IMR-90 (cell line): ENCODE data around the gene EFNA5. TPM values are rescaled to one million over a fixed set of nuclear protein-coding genes. Genes with fewer than 3 reads are reported as not detected.
A peak's percentile ranks its signal among the peaks of the same experiment; 100 is the strongest.

ENCODE experiments used
- ATAC-seq: fragments of 200-7000 bp; cut with Tn5 transposase; 2 replicates; pipeline ENCODE4 v1.9.1; 2020; ENCODE audit warnings: low read depth, mild to moderate bottlenecking, moderate library complexity
- BruUV-seq: library from RNA; stranded (reverse); fragments of 400-500 nt; replicated peaks from 2 replicates; lab custom pipeline; 2021; lab: Mats Ljungman, UMichigan
- CTCF ChIA-PET: fragments of 300-600 bp; formaldehyde crosslinking; extraction: SDS; loops from one replicate; lab custom pipeline; 2021; ENCODE audit warnings: antibody characterized with exemption; lab: Yijun Ruan, JAX
- POLR2A ChIA-PET: fragments of 300-600 bp; sonication (Branson Sonifier 250); formaldehyde crosslinking; loops from one replicate; lab custom pipeline; 2022; ENCODE audit warnings: antibody characterized with exemption; ENCODE audit not compliant: unreplicated experiment; lab: Charles Lee
- DNase-seq: peaks from one replicate; pipeline ENCODE4 v3.0.0; 2013
- H2AFZ ChIP-seq: replicated peaks from 2 replicates; pipeline ENCODE3; 2013; ENCODE audit warnings: low read length, mild to moderate bottlenecking; ENCODE audit not compliant: poor library complexity
- H2AK5ac ChIP-seq: 2 replicates; pipeline ENCODE4 v1.6.1; 2013; ENCODE audit warnings: low read depth, low read length, inconsistent platforms
- H2AK9ac ChIP-seq: replicated peaks from 2 replicates; pipeline ENCODE3; 2013; ENCODE audit warnings: mild to moderate bottlenecking, low read depth, low read length, moderate library complexity; ENCODE audit not compliant: poor library complexity
- H2BK120ac ChIP-seq: 2 replicates; pipeline ENCODE4 v1.6.1; 2013; ENCODE audit warnings: low read depth, low read length, inconsistent platforms
- H2BK15ac ChIP-seq: 3 replicates; pipeline ENCODE4 v1.6.1; 2013; ENCODE audit warnings: low read depth, low read length, inconsistent platforms
- H2BK20ac ChIP-seq: 2 replicates; pipeline ENCODE4 v1.6.1; 2013; ENCODE audit warnings: low read depth, mild to moderate bottlenecking, inconsistent platforms, low read length, moderate library complexity
- H2BK5ac ChIP-seq: 2 replicates; pipeline ENCODE4 v1.6.1; 2013; ENCODE audit warnings: mild to moderate bottlenecking, low read depth, low read length, inconsistent platforms; ENCODE audit not compliant: poor library complexity, severe bottlenecking
- H3K14ac ChIP-seq: replicated peaks from 2 replicates; pipeline ENCODE4 v1.6.1; 2013; ENCODE audit warnings: low read depth, low read length, inconsistent platforms
- H3K18ac ChIP-seq: 2 replicates; pipeline ENCODE4 v1.6.1; 2013; ENCODE audit warnings: low read depth, low read length, control low read depth
- H3K23ac ChIP-seq: 2 replicates; pipeline ENCODE4 v1.6.1; 2013; ENCODE audit warnings: low read depth, low read length, inconsistent platforms
- H3K27ac ChIP-seq: 2 replicates; pipeline ENCODE4 v1.5.1; 2013; ENCODE audit warnings: mild to moderate bottlenecking, control low read depth, low read length; ENCODE audit not compliant: insufficient read depth
- H3K27me3 ChIP-seq: 2 replicates; pipeline ENCODE4 v1.6.1; 2013; ENCODE audit warnings: low read length; ENCODE audit not compliant: control insufficient read depth, insufficient read depth
- H3K36me3 ChIP-seq: 2 replicates; pipeline ENCODE4 v1.6.1; 2013; ENCODE audit warnings: low read length, mixed read lengths; ENCODE audit not compliant: control insufficient read depth, insufficient read depth
- H3K4ac ChIP-seq: 2 replicates; pipeline ENCODE4 v1.6.1; 2013; ENCODE audit warnings: low read depth, low read length, inconsistent platforms
- H3K4me1 ChIP-seq: 2 replicates; pipeline ENCODE4 v1.6.1; 2013; ENCODE audit warnings: low read length, mixed read lengths; ENCODE audit not compliant: control insufficient read depth, insufficient read depth
- H3K4me2 ChIP-seq: 2 replicates; pipeline ENCODE4 v1.6.1; 2013; ENCODE audit warnings: low read depth, mild to moderate bottlenecking, control low read depth, low read length, moderate library complexity
- H3K4me3 ChIP-seq: 2 replicates; pipeline ENCODE4 v1.5.1; 2013; ENCODE audit warnings: low read depth, mild to moderate bottlenecking, control low read depth, low read length, moderate library complexity; ENCODE audit not compliant: insufficient read depth
- H3K56ac ChIP-seq: 2 replicates; pipeline ENCODE4 v1.6.1; 2013; ENCODE audit warnings: low read length, inconsistent platforms; ENCODE audit not compliant: insufficient read depth; ENCODE audit errors: extremely low read depth
- H3K79me1 ChIP-seq, 2 experiments: 2 replicates each; pipeline ENCODE4 v1.6.1; 2013; ENCODE audit warnings: low read length in 2 of 2, inconsistent platforms in 1 of 2, low read depth in 1 of 2
- H3K9ac ChIP-seq: 2 replicates; pipeline ENCODE4 v1.6.1; 2013; ENCODE audit warnings: low read depth, low read length, control low read depth
- H3K9me1 ChIP-seq: 2 replicates; pipeline ENCODE4 v1.6.1; 2013; ENCODE audit warnings: low read length, inconsistent platforms; ENCODE audit not compliant: insufficient read depth
- H3K9me3 ChIP-seq: 2 replicates; pipeline ENCODE4 v1.6.1; 2013; ENCODE audit warnings: low read length; ENCODE audit not compliant: control insufficient read depth, insufficient read depth
- H4K20me1 ChIP-seq: 2 replicates; pipeline ENCODE4 v1.6.1; 2013; ENCODE audit warnings: low read length, inconsistent platforms; ENCODE audit not compliant: insufficient read depth
- H4K5ac ChIP-seq: 2 replicates; pipeline ENCODE4 v1.6.1; 2013; ENCODE audit warnings: mild to moderate bottlenecking, low read depth, low read length, control low read depth
- H4K8ac ChIP-seq, 2 experiments: 2 replicates each; pipeline ENCODE4 v1.6.1; 2013; ENCODE audit warnings: low read depth in 2 of 2, low read length in 2 of 2, control low read depth in 1 of 2, inconsistent platforms in 1 of 2
- H4K91ac ChIP-seq: 2 replicates; pipeline ENCODE4 v1.6.1; 2013; ENCODE audit warnings: low read depth, low read length, inconsistent platforms; ENCODE audit not compliant: insufficient read depth
- MAFK ChIP-seq: IDR thresholded peaks from 2 replicates; pipeline ENCODE4 v1.6.1; 2012; ENCODE audit warnings: low read depth, low read length, improper control_type of control experiment
- WGBS, 2 experiments: methylation state at CpG; one replicate each; pipeline versions ENCODE4 v1.1.5 to v1.1.7; 2013; ENCODE audit warnings: missing lambda C conversion rate in 2 of 2; ENCODE audit not compliant: insufficient read length in 1 of 2; ENCODE audit errors: extremely low coverage in 2 of 2; 5-methylcytosine and 5-hydroxymethylcytosine counted together
- dilution Hi-C: fragments of 300-500 bp; cut with HindIII; formaldehyde crosslinking; loops from one replicate; pipeline ENCODE4 v1.14.3; 2018; ENCODE audit warnings: low sequenced_read_pairs; ENCODE audit not compliant: unreplicated experiment
- in situ Hi-C: fragments of 300-500 bp; cut with MboI; formaldehyde crosslinking; loops from 3 replicates; pipeline ENCODE4 v1.14.3; 2019; ENCODE audit warnings: low sequenced_read_pairs, inconsistent platforms, mixed read lengths
- intact Hi-C: fragments of 100-400 bp; cut with micrococcal nuclease; formaldehyde crosslinking; loops from 2 replicates; pipeline ENCODE4 v1.10.0; 2022
- polyA plus RNA-seq, 3 experiments: library from polyadenylated mRNA; depleted of rRNA; stranded (reverse); fragments of >200 nt; gene quantifications; 2 replicates each; pipeline ENCODE4 v1.2.3, GENCODE V29; 2012; ENCODE audit warnings: low replicate concordance in 1 of 3
- total RNA-seq: library from RNA; depleted of rRNA; stranded (reverse); fragments of >200 nt; gene quantifications from 2 replicates; pipeline ENCODE4 v1.2.3, GENCODE V29; 2012

EFNA5 gene
- total and polyA plus RNA-seq, 2 of the 4 experiments (the other 2 are of a cell fraction): 1.5 to 1.6 TPM

- Histone ChIP-seq H2AK5ac (no peak overlapping the region), H3K4ac (no peak overlapping the region), H3K4me3 (no peak overlapping the region), H3K56ac (no peak overlapping the region), H3K27ac (no peak overlapping the region), H3K27me3 (no peaks in the 10 kb centered on the region), H4K20me1 (no peaks in the 10 kb centered on the region), H3K14ac (no peak overlapping the region), H2AFZ (no peak overlapping the region), H3K9me3 (no peaks in the 10 kb centered on the region), H3K9ac (no peak overlapping the region), H4K5ac (no peak overlapping the region), H2BK5ac (no peak overlapping the region), H3K4me1 (peaks cover 6% of the 10 kb centered on the region), H3K4me2 (no peak overlapping the region), H3K23ac (peak overlapping the region; percentile 18; the same call in 1 of the 2 replicates), H2BK20ac (no peak overlapping the region), H3K36me3 (no peaks in the 10 kb centered on the region), H2BK15ac (no peak overlapping the region), H2BK120ac (no peak overlapping the region), H3K79me1 (peaks cover 0 to 2% of the 10 kb centered on the region in 2 experiments; a peak in 1 of 4 replicates), H3K18ac (no peak overlapping the region), H4K91ac (no peak overlapping the region), H3K9me1 (peaks cover 6% of the 10 kb centered on the region), H4K8ac (no peak overlapping the region), H2AK9ac (no peak overlapping the region)
- dilution Hi-C loops (no loop called here), in situ Hi-C loops (no loop called here), intact Hi-C loops (no loop called here)
- no TSS peak for BruUV-seq
- POLR2A ChIA-PET: no interaction called here
- DNase-seq (no peak), ATAC-seq (no peak)
- CTCF ChIA-PET: interaction anchor here (0.6 kb wide), 1 partner anchor 13 kb away, joined by 3 read pairs; no protein-coding TSS in a partner anchor
- no CpG with 5 or more reads among the region's 1 CpG for WGBS, 2 experiments
- no peak for TF ChIP-seq MAFK
Observed at GRCh38 chr5:107500840-107501239, 169.9 kb downstream of the EFNA5 start.
